GM06990 (cell line): Measurements from ENCODE around the gene RIMS1.

ENCODE experiments used
- DNase-seq: peaks from one replicate; pipeline ENCODE4 v3.0.0-alpha.2; 2011; ENCODE audit not compliant: insufficient read length; ENCODE audit errors: extremely low read depth
- H3K27me3 ChIP-seq: replicated peaks from 2 replicates; pipeline ENCODE4 v1.6.0; 2011; ENCODE audit warnings: low read length; ENCODE audit not compliant: control insufficient read depth, insufficient read depth
- H3K36me3 ChIP-seq: 2 replicates; pipeline ENCODE4 v1.5.1; 2011; ENCODE audit warnings: low read length; ENCODE audit not compliant: control insufficient read depth, insufficient read depth
- H3K4me3 ChIP-seq: replicated peaks from 2 replicates; pipeline ENCODE4 v1.5.1; 2011; ENCODE audit warnings: low read depth, mild to moderate bottlenecking, control low read depth, low read length
- CTCF ChIP-seq: IDR thresholded peaks from 2 replicates; pipeline ENCODE4 v1.5.1; 2011; ENCODE audit warnings: low read length, control low read depth, mild to moderate bottlenecking, inconsistent platforms; ENCODE audit not compliant: insufficient read depth, poor library complexity, severe bottlenecking

RIMS1 gene

GRCh38 chr6:72094506-72094905 is 208.2 kb downstream of the RIMS1 start:
- Histone ChIP-seq H3K4me3 (no peak overlapping the region), H3K27me3 (no peaks in the 10 kb centered on the region), H3K36me3 (no peaks in the 10 kb centered on the region)
- DNase-seq: no peak
- no peak for TF ChIP-seq CTCF

GRCh38 chr6:72102561-72102960 is 216.2 kb downstream of the RIMS1 start:
- H3K36me3 ChIP-seq: no peaks in the 10 kb centered on the region
- no peak for DNase-seq
- TF ChIP-seq CTCF: no peak
- H3K27me3 ChIP-seq: no peaks in the 10 kb centered on the region
- H3K4me3 ChIP-seq: no peak overlapping the region

- Histone ChIP-seq H3K4me3 (no peak overlapping the region), H3K27me3 (no peaks in the 10 kb centered on the region), H3K36me3 (no peaks in the 10 kb centered on the region)
- TF ChIP-seq CTCF: no peak
- no peak for DNase-seq
Measured at GRCh38 chr6:72111611-72112010, 225.3 kb downstream of the RIMS1 start.

GRCh38 chr6:72130327-72130726 is 244.0 kb downstream of the RIMS1 start:
- Histone ChIP-seq H3K36me3 (no peaks in the 10 kb centered on the region), H3K27me3 (no peaks in the 10 kb centered on the region), H3K4me3 (no peak overlapping the region)
- TF ChIP-seq CTCF: no peak
- DNase-seq: no peak

- H3K27me3 ChIP-seq: no peaks in the 10 kb centered on the region
- H3K36me3 ChIP-seq: no peaks in the 10 kb centered on the region
- no peak for TF ChIP-seq CTCF
- peak; percentile 14 for DNase-seq
- no peak overlapping the region for H3K4me3 ChIP-seq
Measured at GRCh38 chr6:72132427-72132826, 246.1 kb downstream of the RIMS1 start.

- Histone ChIP-seq H3K4me3 (no peak overlapping the region), H3K36me3 (no peaks in the 10 kb centered on the region), H3K27me3 (no peaks in the 10 kb centered on the region)
- TF ChIP-seq CTCF: no peak
- no peak for DNase-seq
Measured at GRCh38 chr6:72132851-72133250, 246.5 kb downstream of the RIMS1 start.
